Muscle of leg (tissue), 11 donors: ENCODE results near the gene COL13A1. TPM values are rescaled to one million over a fixed set of nuclear protein-coding genes. Genes with fewer than 3 reads are reported as not detected.

ENCODE experiments used
- DNase-seq: peaks from one replicate; pipeline ENCODE4 v3.0.0; 2013
- H3K27ac ChIP-seq: one replicate; pipeline ENCODE4 v1.5.1; 2013; ENCODE audit warnings: mild to moderate bottlenecking, low read length, control low read depth
- H3K27me3 ChIP-seq: one replicate; pipeline ENCODE4 v1.6.1; 2013; ENCODE audit warnings: low read length; ENCODE audit not compliant: control insufficient read depth, insufficient read depth
- H3K36me3 ChIP-seq: one replicate; pipeline ENCODE4 v1.6.1; 2013; ENCODE audit warnings: low read length; ENCODE audit not compliant: control insufficient read depth, insufficient read depth
- H3K4me1 ChIP-seq: one replicate; pipeline ENCODE4 v1.6.1; 2013; ENCODE audit warnings: low read length; ENCODE audit not compliant: control insufficient read depth, insufficient read depth
- H3K4me3 ChIP-seq: one replicate; pipeline ENCODE4 v1.5.1; 2013; ENCODE audit warnings: low read length, control low read depth
- H3K9me3 ChIP-seq: replicated peaks from 2 replicates; pipeline ENCODE4 v1.6.1; 2013; ENCODE audit warnings: low read depth, low read length; ENCODE audit not compliant: control insufficient read depth
- WGBS: methylation state at CpG from one replicate; pipeline ENCODE4 v1.1.5; 2013; ENCODE audit warnings: missing lambda C conversion rate; ENCODE audit not compliant: insufficient coverage; 5-methylcytosine and 5-hydroxymethylcytosine counted together
- polyA plus RNA-seq, 8 donors: library from polyadenylated mRNA; unstranded; fragments of 120-200 nt; gene quantifications; one replicate each; pipeline versions ENCODE4 v1.2.1 to v1.2.3, GENCODE V29; 2013; ENCODE audit warnings: inconsistent platforms in 1 of 8, low replicate concordance in 1 of 8; ENCODE audit not compliant: insufficient read length in 8 of 8, insufficient read depth in 1 of 8
- total RNA-seq: library from RNA; stranded (reverse); fragments of 120-200 nt; gene quantifications from one replicate; pipeline ENCODE4 v1.2.4, GENCODE V29; 2013

Gene COL13A1
- total and polyA plus RNA-seq, 9 donors, result 4.8 to 26.7 (median 11.6) TPM

- WGBS, result 88% methylated on average over 3 of the region's 6 CpGs
- H3K27me3 ChIP-seq, result peaks cover 6% of the 10 kb centered on the region
- no peaks in the 10 kb centered on the region for H3K9me3 ChIP-seq
- no peak overlapping the region for H3K4me3 ChIP-seq
- H3K27ac ChIP-seq, result peak overlapping the region; percentile 47
- peaks cover 58% of the 10 kb centered on the region for H3K4me1 ChIP-seq
- DNase-seq, result peak; percentile 62
- H3K36me3 ChIP-seq, result no peaks in the 10 kb centered on the region
These were observed 13.4 kb downstream of the COL13A1 start for GRCh38 chr10:69815104-69815503.

GRCh38 chr10:69816521-69816920 lies 14.8 kb downstream of the COL13A1 start:
- no peak for DNase-seq
- H3K27me3 ChIP-seq, result peaks cover 3% of the 10 kb centered on the region
- no peaks in the 10 kb centered on the region for H3K36me3 ChIP-seq
- 42% methylated on average over 5 of the region's 5 CpGs for WGBS
- peaks cover 53% of the 10 kb centered on the region for H3K4me1 ChIP-seq
- no peak overlapping the region for H3K4me3 ChIP-seq
- no peaks in the 10 kb centered on the region for H3K9me3 ChIP-seq
- H3K27ac ChIP-seq, result no peak overlapping the region

DNA sequence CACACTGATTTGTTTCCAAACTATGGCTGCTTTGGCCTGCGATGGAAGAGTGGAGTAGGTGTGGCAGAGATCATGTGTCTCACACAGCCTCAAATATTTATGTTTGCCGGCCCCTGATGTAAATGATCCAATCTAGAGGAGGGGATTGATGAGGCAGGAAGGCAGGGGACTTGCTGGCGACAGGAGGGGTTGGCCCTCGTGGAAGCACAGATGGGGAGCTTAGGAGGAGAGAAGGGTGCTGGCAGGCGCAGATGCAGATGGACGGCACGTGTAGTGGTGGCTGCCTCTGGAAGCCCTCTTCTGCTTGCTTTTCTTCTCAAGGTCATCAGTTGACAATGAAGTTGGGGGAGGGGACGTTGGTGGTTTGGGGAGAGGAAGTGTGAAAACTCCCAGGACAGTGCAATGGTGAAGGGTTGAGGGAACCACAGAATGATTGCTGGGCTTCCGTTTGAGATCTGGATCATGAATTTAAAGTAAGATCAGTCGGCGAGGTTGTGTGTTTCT lies 15.4 kb downstream of the COL13A1 start:
- 27% methylated on average over 9 of the region's 11 CpGs for WGBS
- Histone ChIP-seq H3K27ac (no peak overlapping the region), H3K36me3 (no peaks in the 10 kb centered on the region), H3K4me3 (no peak overlapping the region), H3K9me3 (no peaks in the 10 kb centered on the region), H3K4me1 (peaks cover 53% of the 10 kb centered on the region), H3K27me3 (peaks cover 3% of the 10 kb centered on the region)
- no peak for DNase-seq

- Histone ChIP-seq H3K27ac (no peak overlapping the region), H3K36me3 (no peaks in the 10 kb centered on the region), H3K4me3 (no peak overlapping the region), H3K27me3 (peaks cover 3% of the 10 kb centered on the region), H3K4me1 (peaks cover 41% of the 10 kb centered on the region), H3K9me3 (no peaks in the 10 kb centered on the region)
- DNase-seq, result no peak
- WGBS, result 100% methylated on average over 1 of the region's 2 CpGs
These were observed 17.1 kb downstream of the COL13A1 start for GRCh38 chr10:69818676-69819239.

DNA sequence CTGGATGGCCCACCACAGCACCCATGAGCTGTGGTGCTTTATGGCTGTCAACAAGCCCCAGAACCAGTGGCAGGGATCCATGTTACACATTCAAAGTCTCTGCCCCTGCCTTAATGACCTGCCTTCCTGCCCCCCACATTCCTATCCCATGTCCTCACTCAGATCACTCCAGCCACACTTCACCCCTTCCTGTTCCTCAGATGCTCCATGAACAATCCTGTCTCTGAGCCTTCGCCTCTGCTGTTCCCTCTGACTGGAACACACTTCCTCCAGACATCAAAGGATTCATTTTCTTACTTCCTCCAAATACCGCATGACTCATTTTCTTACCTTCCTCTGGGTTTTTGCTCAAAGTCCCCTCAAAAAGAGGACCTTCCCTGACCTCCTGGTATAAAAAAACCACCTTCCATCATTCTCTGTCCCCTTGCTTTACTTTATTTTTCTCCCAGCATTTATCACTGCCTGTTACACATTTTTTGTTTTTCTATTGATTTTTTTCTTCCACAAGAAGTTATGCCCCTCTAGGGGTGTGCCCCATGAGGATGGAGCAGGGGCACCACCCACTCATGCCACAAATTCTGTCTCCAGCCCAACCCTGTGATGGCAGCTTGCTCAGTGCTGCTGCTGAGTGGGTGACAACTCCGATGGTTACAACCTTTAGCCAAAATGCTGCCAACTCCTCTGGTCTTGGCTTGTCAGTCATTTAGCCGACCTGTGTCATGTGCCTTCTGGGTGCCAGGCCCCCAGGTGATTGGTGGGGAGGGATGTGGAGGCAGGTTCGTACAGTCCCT lies 18.2 kb downstream of the COL13A1 start:
- peaks cover 30% of the 10 kb centered on the region for H3K4me1 ChIP-seq
- 78% methylated on average over 4 of the region's 5 CpGs for WGBS
- no peak for DNase-seq
- H3K36me3 ChIP-seq, result no peaks in the 10 kb centered on the region
- no peak overlapping the region for H3K4me3 ChIP-seq
- no peak overlapping the region for H3K27ac ChIP-seq
- H3K27me3 ChIP-seq, result peaks cover 3% of the 10 kb centered on the region
- no peaks in the 10 kb centered on the region for H3K9me3 ChIP-seq

DNA sequence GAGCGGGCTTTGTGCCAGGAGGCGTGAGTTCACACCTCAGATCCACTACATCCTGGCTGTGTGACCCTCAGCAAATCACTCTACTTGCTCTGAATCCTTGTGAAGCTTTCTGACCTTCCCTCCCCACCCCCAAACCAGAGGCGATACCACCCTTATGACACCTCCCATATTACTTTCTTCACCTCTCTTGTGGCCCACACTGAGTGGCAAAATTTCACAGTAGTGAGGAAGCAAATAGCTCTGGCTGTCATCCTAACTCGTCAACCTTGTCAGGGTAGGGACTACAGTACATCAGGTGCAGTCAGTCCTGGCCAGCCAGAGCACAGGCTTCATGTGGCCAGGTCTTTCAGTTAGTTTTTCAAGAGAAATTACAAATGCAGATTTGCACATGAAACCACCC lies 19.1 kb downstream of the COL13A1 start:
- peaks cover 3% of the 10 kb centered on the region for H3K27me3 ChIP-seq
- no peak for DNase-seq
- H3K27ac ChIP-seq, result no peak overlapping the region
- H3K4me1 ChIP-seq, result peaks cover 27% of the 10 kb centered on the region
- no peaks in the 10 kb centered on the region for H3K9me3 ChIP-seq
- H3K4me3 ChIP-seq, result no peak overlapping the region
- WGBS, result 75% methylated on average over 3 of the region's 4 CpGs
- no peaks in the 10 kb centered on the region for H3K36me3 ChIP-seq

DNA sequence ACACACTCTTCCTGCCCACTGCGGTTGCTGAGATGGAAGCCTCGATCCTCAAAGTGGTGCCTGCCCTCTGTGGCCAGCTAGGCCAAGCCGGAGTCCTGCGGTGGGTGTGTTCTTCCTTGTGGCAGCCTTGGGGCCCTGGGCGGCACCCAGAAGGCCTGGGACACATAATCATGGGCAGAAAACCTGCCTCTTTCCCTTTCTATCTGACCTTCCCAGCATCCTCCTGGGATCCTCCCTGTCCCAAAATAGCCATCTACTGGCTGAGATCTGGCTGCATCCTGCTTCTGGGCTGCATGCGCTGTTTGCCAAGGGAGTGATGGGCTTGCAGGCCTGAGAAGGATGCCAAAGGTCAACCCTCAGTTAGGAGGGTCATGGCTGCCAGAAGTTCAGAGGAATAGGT lies 23.9 kb downstream of the COL13A1 start:
- Histone ChIP-seq H3K27ac (no peak overlapping the region), H3K27me3 (peaks cover 5% of the 10 kb centered on the region), H3K9me3 (no peaks in the 10 kb centered on the region), H3K36me3 (no peaks in the 10 kb centered on the region), H3K4me3 (no peak overlapping the region), H3K4me1 (peaks cover 16% of the 10 kb centered on the region)
- 86% methylated on average over 6 of the region's 6 CpGs for WGBS
- DNase-seq, result no peak

DNA sequence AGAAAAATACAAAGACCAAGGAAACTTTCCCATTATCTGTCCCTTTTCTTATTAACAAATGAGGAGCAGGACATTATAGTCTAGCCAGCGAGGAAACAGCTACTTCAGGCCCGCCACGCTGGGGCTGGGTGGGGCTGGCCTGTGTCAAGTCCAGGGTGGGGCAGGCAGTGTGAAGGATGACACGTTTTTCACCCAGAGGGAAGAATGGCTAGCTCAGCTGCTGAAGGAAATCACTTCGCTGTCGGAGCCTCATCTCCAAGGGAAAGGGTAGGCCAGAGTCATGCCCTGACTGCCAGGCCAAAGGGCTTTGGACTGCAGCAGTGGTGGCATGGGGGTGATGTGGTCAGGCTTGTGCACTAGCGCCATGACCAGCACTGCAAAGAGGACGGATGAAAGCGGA lies 24.4 kb downstream of the COL13A1 start:
- peaks cover 16% of the 10 kb centered on the region for H3K4me1 ChIP-seq
- H3K36me3 ChIP-seq, result no peaks in the 10 kb centered on the region
- no peaks in the 10 kb centered on the region for H3K9me3 ChIP-seq
- no peak overlapping the region for H3K4me3 ChIP-seq
- H3K27me3 ChIP-seq, result peaks cover 5% of the 10 kb centered on the region
- 77% methylated on average over 8 of the region's 9 CpGs for WGBS
- DNase-seq, result no peak
- no peak overlapping the region for H3K27ac ChIP-seq

- WGBS, result 85% methylated on average over 4 of the region's 7 CpGs
These were observed 25.3 kb downstream of the COL13A1 start for GRCh38 chr10:69826789-69827554.

More at GRCh38 chr10:69826789-69827554, 25.3 kb downstream of the COL13A1 start:
- DNase-seq, result no peak
- Histone ChIP-seq H3K9me3 (no peaks in the 10 kb centered on the region), H3K4me1 (peaks cover 16% of the 10 kb centered on the region), H3K27ac (no peak overlapping the region), H3K4me3 (no peak overlapping the region), H3K27me3 (peaks cover 5% of the 10 kb centered on the region), H3K36me3 (no peaks in the 10 kb centered on the region)
